ENCODE data around the gene HPSE2.

- TF ChIP-seq CTCF (IDR thresholded peaks at IDR 0.05; ENCODE audit: low read depth, low read length, missing input control) (no peak), RAD21 (IDR thresholded peaks at IDR 0.05) (no peak), ATF3 (IDR thresholded peaks at IDR 0.05) (no peak), JUND (IDR thresholded peaks at IDR 0.05) (no peak), FOXA1 (IDR thresholded peaks at IDR 0.05) (no peak), MAX (IDR thresholded peaks at IDR 0.05) (no peak), TAF1 (conservative IDR thresholded peaks at IDR 0.05) (no peak), ZBTB33 (IDR thresholded peaks at IDR 0.05) (no peak), SP1 (IDR thresholded peaks at IDR 0.05) (no peak), RXRA (IDR thresholded peaks at IDR 0.05) (no peak), HNF4G (IDR thresholded peaks at IDR 0.05) (no peak), GABPA (IDR thresholded peaks at IDR 0.05 in 1 of 2, conservative IDR thresholded peaks at IDR 0.05 in 1 of 2) (no peak)
Observed at GRCh38 chr10:98878921-98879320, 356.7 kb downstream of the HPSE2 start.
